Hepatocyte (in vitro differentiated cells): ENCODE results near the gene PICK1.

ENCODE experiments used
- CTCF ChIP-seq: fragments of 200-600 bp; sonication (generic); IDR thresholded peaks from 2 replicates; pipeline ENCODE4 v1.5.1; 2016; ENCODE audit warnings: antibody characterized with exemption, mild to moderate bottlenecking; ENCODE audit not compliant: poor library complexity
- EZH2 ChIP-seq: fragments of 200-600 bp; sonication (generic); IDR thresholded peaks from 2 replicates; pipeline ENCODE4 v1.6.1; 2016; ENCODE audit warnings: antibody characterized with exemption, mild to moderate bottlenecking, borderline replicate concordance

GRCh38 chr22:38089474-38089851 is 32.3 kb downstream of the PICK1 start:
- TF ChIP-seq CTCF (no peak), EZH2 (no peak)
